ENCODE results near the gene ROGDI. TPM values are rescaled to one million over a fixed set of nuclear protein-coding genes. Genes with fewer than 3 reads are reported as not detected.

Gene ROGDI
- 10 to 100 TPM; 14.0 to 28.1 TPM for total RNA-seq
- 10 to 100 TPM; 16.1 to 18.6 TPM for polyA plus RNA-seq

- peak; percentile 80 for DNase-seq (ENCODE audit: low spot score)
- H3K9ac ChIP-seq (ENCODE audit: low read depth in 1 of 2, low read length in 2 of 2) = peak within 1 kb of the TSS; percentile 30 to 72
- under 1% methylated on average over 70 of the region's 70 CpGs for WGBS
- peaks cover 5 to 22% (median 11%) of the 10 kb centered on the region in 4 donors for H3K36me3 ChIP-seq (ENCODE audit: control insufficient read depth in 4 of 4, insufficient read depth in 3 of 4, low read depth in 1 of 4, low read length in 3 of 4)
- peak; percentile 33 for TF ChIP-seq REST (IDR thresholded peaks at IDR 0.05)
- TF ChIP-seq FOXA2 (IDR thresholded peaks at IDR 0.05) = no peak
- no peak for TF ChIP-seq HNF4G (IDR thresholded peaks at IDR 0.05)
- peak; percentile 20 for TF ChIP-seq YY1 (IDR thresholded peaks at IDR 0.05)
- TF ChIP-seq, protein P1, sequence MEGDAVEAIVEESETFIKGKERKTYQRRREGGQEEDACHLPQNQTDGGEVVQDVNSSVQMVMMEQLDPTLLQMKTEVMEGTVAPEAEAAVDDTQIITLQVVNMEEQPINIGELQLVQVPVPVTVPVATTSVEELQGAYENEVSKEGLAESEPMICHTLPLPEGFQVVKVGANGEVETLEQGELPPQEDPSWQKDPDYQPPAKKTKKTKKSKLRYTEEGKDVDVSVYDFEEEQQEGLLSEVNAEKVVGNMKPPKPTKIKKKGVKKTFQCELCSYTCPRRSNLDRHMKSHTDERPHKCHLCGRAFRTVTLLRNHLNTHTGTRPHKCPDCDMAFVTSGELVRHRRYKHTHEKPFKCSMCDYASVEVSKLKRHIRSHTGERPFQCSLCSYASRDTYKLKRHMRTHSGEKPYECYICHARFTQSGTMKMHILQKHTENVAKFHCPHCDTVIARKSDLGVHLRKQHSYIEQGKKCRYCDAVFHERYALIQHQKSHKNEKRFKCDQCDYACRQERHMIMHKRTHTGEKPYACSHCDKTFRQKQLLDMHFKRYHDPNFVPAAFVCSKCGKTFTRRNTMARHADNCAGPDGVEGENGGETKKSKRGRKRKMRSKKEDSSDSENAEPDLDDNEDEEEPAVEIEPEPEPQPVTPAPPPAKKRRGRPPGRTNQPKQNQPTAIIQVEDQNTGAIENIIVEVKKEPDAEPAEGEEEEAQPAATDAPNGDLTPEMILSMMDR (IDR thresholded peaks at IDR 0.05; ENCODE audit: low read depth, low read length, missing input control) = no peak
- no peak for TF ChIP-seq TAF1 (conservative IDR thresholded peaks at IDR 0.05)
- TF ChIP-seq RXRA (IDR thresholded peaks at IDR 0.05) = peak; percentile 39 to 58
- peak; percentile 37 for TF ChIP-seq SP1 (IDR thresholded peaks at IDR 0.05)
- TF ChIP-seq EGR1 (IDR thresholded peaks at IDR 0.05; ENCODE audit: low read depth in 2 of 2) = no peak
- TF ChIP-seq RAD21 (IDR thresholded peaks at IDR 0.05) = peak in 1 of 2 donors; percentile 22
- TF ChIP-seq ATF3 (IDR thresholded peaks at IDR 0.05) = no peak
- TF ChIP-seq GABPA (IDR thresholded peaks at IDR 0.05 in 1 of 2, conservative IDR thresholded peaks at IDR 0.05 in 1 of 2) = peak in 1 of 2 donors; percentile 8
- H3K4me3 ChIP-seq (ENCODE audit: low read depth in 1 of 3, low read length in 3 of 3) = peak within 1 kb of the TSS; percentile 73 to 89 (median 87)
- peaks cover 0 to 37% (median 11%) of the 10 kb centered on the region in 4 donors for H3K4me1 ChIP-seq (ENCODE audit: control insufficient read depth in 4 of 4, insufficient read depth in 4 of 4, low read length in 3 of 4)
- H3K27me3 ChIP-seq (ENCODE audit: control insufficient read depth in 4 of 4, insufficient read depth in 4 of 4, low read length in 3 of 4) = no peaks in the 10 kb centered on the region
- no peaks in the 10 kb centered on the region for H3K9me3 ChIP-seq (ENCODE audit: control insufficient read depth in 4 of 4, low read length in 3 of 4)
- H3K27ac ChIP-seq (ENCODE audit: low read depth in 1 of 2, low read length in 2 of 2) = peak within 1 kb of the TSS; percentile 70
These were observed at the start of gene ROGDI for GRCh38 chr16:4801962-4802658. ROGDI (minus strand) TSS chr16:4802633; CDS start chr16:4802571, 62 bp downstream.

DNA sequence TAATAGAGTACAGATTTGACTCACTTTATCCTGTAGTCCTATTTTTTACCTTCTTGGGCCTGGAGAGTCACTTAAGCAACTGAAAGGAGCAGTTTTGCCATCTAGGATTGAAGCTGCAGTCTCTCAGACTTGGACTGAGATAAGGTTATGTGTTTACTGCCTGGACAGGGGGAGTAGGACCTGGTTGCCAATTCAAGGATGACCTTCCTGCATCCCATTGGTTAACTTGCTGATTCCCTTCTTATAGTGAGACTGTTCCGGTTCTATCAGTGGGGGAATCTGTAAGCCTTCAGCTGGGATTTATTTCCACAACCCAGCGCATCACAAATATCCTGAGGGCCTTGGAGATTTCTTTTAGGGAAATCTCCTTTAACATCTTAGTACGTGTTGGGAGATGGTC, 47.8 kb upstream of the ROGDI start:
- no peaks in the 10 kb centered on the region for H3K27me3 ChIP-seq (ENCODE audit: control insufficient read depth in 4 of 4, insufficient read depth in 4 of 4, low read length in 3 of 4)
- H3K9ac ChIP-seq (ENCODE audit: low read depth in 1 of 2, low read length in 2 of 2) = no peak overlapping the region
- peaks cover 7 to 13% (median 8%) of the 10 kb centered on the region in 4 donors for H3K36me3 ChIP-seq (ENCODE audit: control insufficient read depth in 4 of 4, insufficient read depth in 3 of 4, low read depth in 1 of 4, low read length in 3 of 4)
- no peak for DNase-seq (ENCODE audit: low spot score)
- no peak overlapping the region for H3K4me3 ChIP-seq (ENCODE audit: low read depth in 1 of 3, low read length in 3 of 3)
- TF ChIP-seq FOXA1 (IDR thresholded peaks at IDR 0.05) (no peak), RAD21 (IDR thresholded peaks at IDR 0.05) (no peak), HNF4G (IDR thresholded peaks at IDR 0.05) (no peak), HNF4A (conservative IDR thresholded peaks at IDR 0.05) (no peak), NR2F2 (IDR thresholded peaks at IDR 0.05) (no peak), EGR1 (IDR thresholded peaks at IDR 0.05; ENCODE audit: low read depth in 2 of 2) (no peak), JUND (IDR thresholded peaks at IDR 0.05) (no peak), REST (IDR thresholded peaks at IDR 0.05) (no peak), ATF3 (IDR thresholded peaks at IDR 0.05) (no peak), GABPA (IDR thresholded peaks at IDR 0.05 in 1 of 2, conservative IDR thresholded peaks at IDR 0.05 in 1 of 2) (no peak), YY1 (IDR thresholded peaks at IDR 0.05) (no peak)
- 80% methylated on average over 3 of the region's 3 CpGs for WGBS
- peaks cover 4 to 38% (median 32%) of the 10 kb centered on the region in 4 donors for H3K4me1 ChIP-seq (ENCODE audit: control insufficient read depth in 4 of 4, insufficient read depth in 4 of 4, low read length in 3 of 4)
- no peak overlapping the region for H3K27ac ChIP-seq (ENCODE audit: low read depth in 1 of 2, low read length in 2 of 2)
- H3K9me3 ChIP-seq (ENCODE audit: control insufficient read depth in 4 of 4, low read length in 3 of 4) = no peaks in the 10 kb centered on the region

Measured in liver (tissue), 9 donors.